Measurements from ENCODE around the gene SNRNP35.
"Not testable (repeated sequence)": the region's sequence is repeated elsewhere in the genome, so short reads cannot be mapped to it uniquely, and the experiment has no call there.

GRCh38 chr12:123514582-123515221 is 56.8 kb downstream of the SNRNP35 start:
- TF ChIP-seq CTCF (IDR thresholded peaks at IDR 0.05); EZH2 (IDR thresholded peaks at IDR 0.05; ENCODE audit: borderline replicate concordance, insufficient read depth, low read depth, low read length, poor library complexity, severe bottlenecking): not testable (repeated sequence)
